Measurements from ENCODE around the gene COQ3.

COQ3 gene

GRCh38 chr6:99348288-99349170 is 45.5 kb downstream of the COQ3 start:
- peak; percentile 34 for ATAC-seq
- no peak for TF ChIP-seq ISL1 (CRISPR knock-in tag; IDR thresholded peaks at IDR 0.05)
- TF ChIP-seq ARNTL (CRISPR knock-in tag; IDR thresholded peaks at IDR 0.05; ENCODE audit: borderline replicate concordance, low read depth) = no peak
- no peak for TF ChIP-seq PPARA (CRISPR knock-in tag; IDR thresholded peaks at IDR 0.05; ENCODE audit: borderline replicate concordance)
- TF ChIP-seq TCF4 (CRISPR knock-in tag; IDR thresholded peaks at IDR 0.05; ENCODE audit: borderline replicate concordance) = no peak
- TF ChIP-seq CREB5 (CRISPR knock-in tag; IDR thresholded peaks at IDR 0.05; ENCODE audit: low read depth) = no peak
- no peak for TF ChIP-seq OSR1 (CRISPR knock-in tag; IDR thresholded peaks at IDR 0.05)
- no peak for TF ChIP-seq RARB (CRISPR knock-in tag; IDR thresholded peaks at IDR 0.05)
- no peak for TF ChIP-seq GLIS3 (CRISPR knock-in tag; IDR thresholded peaks at IDR 0.05)
- TF ChIP-seq ZFP3 (CRISPR knock-in tag; IDR thresholded peaks at IDR 0.05) = no peak
- no peak for TF ChIP-seq SNAI2 (CRISPR knock-in tag; IDR thresholded peaks at IDR 0.05)
- TF ChIP-seq CSDC2 (CRISPR knock-in tag; IDR thresholded peaks at IDR 0.05) = no peak
- no peak for TF ChIP-seq TSHZ2 (CRISPR knock-in tag; IDR thresholded peaks at IDR 0.05)
- no peak for TF ChIP-seq ZNF70 (CRISPR knock-in tag; IDR thresholded peaks at IDR 0.05)
- no peak for TF ChIP-seq ZC3H10 (CRISPR knock-in tag; IDR thresholded peaks at IDR 0.05)
- no peak for TF ChIP-seq BACH2 (CRISPR knock-in tag; IDR thresholded peaks at IDR 0.05; ENCODE audit: borderline replicate concordance)
- no peak for TF ChIP-seq ESRRG (CRISPR knock-in tag; IDR thresholded peaks at IDR 0.05)
- no peak for TF ChIP-seq ZNF8 (CRISPR knock-in tag; IDR thresholded peaks at IDR 0.05)
- no peak for TF ChIP-seq POU6F1 (CRISPR knock-in tag; IDR thresholded peaks at IDR 0.05; ENCODE audit: borderline replicate concordance, low read depth)
- TF ChIP-seq ZNF565 (CRISPR knock-in tag; conservative IDR thresholded peaks at IDR 0.05; ENCODE audit: low read depth) = no peak

- no peak for ATAC-seq
Observed at GRCh38 chr6:99347804-99348203, 46.2 kb downstream of the COQ3 start.

More at GRCh38 chr6:99347804-99348203, 46.2 kb downstream of the COQ3 start:
- no peak for TF ChIP-seq ARNTL (CRISPR knock-in tag; IDR thresholded peaks at IDR 0.05; ENCODE audit: borderline replicate concordance, low read depth)
- no peak for TF ChIP-seq ZFP30 (CRISPR knock-in tag; IDR thresholded peaks at IDR 0.05)
- no peak for TF ChIP-seq ZC3H10 (CRISPR knock-in tag; IDR thresholded peaks at IDR 0.05)
- TF ChIP-seq ZNF70 (CRISPR knock-in tag; IDR thresholded peaks at IDR 0.05) = no peak
- TF ChIP-seq ZFP3 (CRISPR knock-in tag; IDR thresholded peaks at IDR 0.05) = no peak
- no peak for TF ChIP-seq TSHZ2 (CRISPR knock-in tag; IDR thresholded peaks at IDR 0.05)
- no peak for TF ChIP-seq GLIS3 (CRISPR knock-in tag; IDR thresholded peaks at IDR 0.05)
- TF ChIP-seq PPARA (CRISPR knock-in tag; IDR thresholded peaks at IDR 0.05; ENCODE audit: borderline replicate concordance) = no peak
- no peak for TF ChIP-seq CSRNP3 (CRISPR knock-in tag; IDR thresholded peaks at IDR 0.05)
- no peak for TF ChIP-seq CSDC2 (CRISPR knock-in tag; IDR thresholded peaks at IDR 0.05)
- TF ChIP-seq ISL1 (CRISPR knock-in tag; IDR thresholded peaks at IDR 0.05) = no peak
- TF ChIP-seq BACH2 (CRISPR knock-in tag; IDR thresholded peaks at IDR 0.05; ENCODE audit: borderline replicate concordance) = no peak
- TF ChIP-seq OSR1 (CRISPR knock-in tag; IDR thresholded peaks at IDR 0.05) = no peak
- TF ChIP-seq CREB5 (CRISPR knock-in tag; IDR thresholded peaks at IDR 0.05; ENCODE audit: low read depth) = no peak
